HCT116 (cell line): Measurements from ENCODE around the gene AGPAT2. TPM values are rescaled to one million over a fixed set of nuclear protein-coding genes. Genes with fewer than 3 reads are reported as not detected.

Experiments
- ATAC-seq: fragments of 200-7000 bp; cut with Tn5 transposase; 2 replicates; pipeline ENCODE4 v1.9.1; 2020; ENCODE audit warnings: mild to moderate bottlenecking, moderate library complexity
- BruUV-seq: library from RNA; stranded (reverse); fragments of 400-500 nt; replicated peaks from 2 replicates; lab custom pipeline; 2021; lab: Mats Ljungman, UMichigan
- CTCF ChIA-PET: fragments of 300-600 bp; sonication (Branson Sonifier 250); formaldehyde crosslinking; loops from one replicate; lab custom pipeline; 2021; ENCODE audit warnings: antibody characterized with exemption; lab: Charles Lee
- POLR2A ChIA-PET: fragments of 300-600, 350-600 bp; sonication (Branson Sonifier 250); formaldehyde crosslinking; loops from one replicate; lab custom pipeline; 2021; ENCODE audit warnings: antibody characterized with exemption; lab: Charles Lee
- RAD21 ChIA-PET, 2 experiments: fragments of 300-600 bp; sonication (Branson Sonifier 250); formaldehyde crosslinking; loops; one replicate each; lab custom pipeline; 2023; ENCODE audit warnings: low total read pairs in 2 of 2; ENCODE audit not compliant: uncharacterized antibody in 2 of 2, unreplicated experiment in 2 of 2, low non-redundant PET in 1 of 2; lab: Charles Lee
- DNase-seq: peaks from one replicate; pipeline ENCODE4 v3.0.0-alpha.2; 2010; ENCODE audit warnings: low read depth, low spot score
- H2AFZ ChIP-seq: fragments of 200-600 bp; shearing (Covaris generic), sonication (generic); 2 replicates; pipeline ENCODE4 v1.6.1; 2017; ENCODE audit warnings: low read depth, mixed run types, mixed read lengths, antibody characterized with exemption, low read length; ENCODE audit not compliant: poor library complexity, severe bottlenecking
- H3K27ac ChIP-seq: 2 replicates; pipeline ENCODE4 v1.5.1; 2012; ENCODE audit warnings: low read depth, low read length
- H3K27me3 ChIP-seq: fragments of 200-600 bp; sonication (generic); 2 replicates; pipeline ENCODE4 v1.6.1; 2016; ENCODE audit warnings: mixed run types, low read length, mixed read lengths; ENCODE audit not compliant: insufficient read depth
- H3K36me3 ChIP-seq, 2 experiments: fragments of 200-500 bp in 1 of 2; fragments of 200-600 bp in 1 of 2; sonication (Bioruptor generic) in 1 of 2; sonication (generic) in 1 of 2; 2 replicates each; pipeline versions ENCODE4 v1.5.1 to v1.6.1; 2014 to 2016; ENCODE audit warnings: low read length in 2 of 2, inconsistent platforms in 1 of 2, mixed read lengths in 1 of 2, mixed run types in 1 of 2; ENCODE audit not compliant: insufficient read depth in 2 of 2, control insufficient read depth in 1 of 2
- H3K4me1 ChIP-seq, 2 experiments: fragments of 200-600 bp in 1 of 2; sonication (generic) in 1 of 2; 2 replicates each; pipeline versions ENCODE4 v1.5.1 to v1.6.1; 2012 to 2017; ENCODE audit warnings: low read length in 2 of 2, inconsistent platforms in 1 of 2, mild to moderate bottlenecking in 1 of 2, mixed read lengths in 1 of 2, mixed run types in 1 of 2, moderate library complexity in 1 of 2; ENCODE audit not compliant: insufficient read depth in 2 of 2, control insufficient read depth in 1 of 2
- H3K4me2 ChIP-seq: fragments of 200-600 bp; sonication (generic); 2 replicates; pipeline ENCODE4 v1.6.1; 2017; ENCODE audit warnings: mixed run types, low read length, mixed read lengths
- H3K4me3 ChIP-seq, 2 experiments: fragments of 200-600 bp in 1 of 2; sonication (generic) in 1 of 2; replicated peaks in 1 of 2; 2 replicates each; pipeline ENCODE4 v1.5.1; 2011 to 2016; ENCODE audit warnings: low read length in 2 of 2, control low read depth in 1 of 2, low read depth in 1 of 2, mild to moderate bottlenecking in 1 of 2, mixed read lengths in 1 of 2, mixed run types in 1 of 2
- H3K79me2 ChIP-seq: fragments of 200-600 bp; sonication (generic); 2 replicates; pipeline ENCODE4 v1.6.1; 2017; ENCODE audit warnings: mild to moderate bottlenecking, mixed run types, low read length, moderate library complexity, mixed read lengths; ENCODE audit not compliant: insufficient read depth
- H3K9ac ChIP-seq: fragments of 200-600 bp; sonication (generic); 2 replicates; pipeline ENCODE4 v1.6.1; 2016; ENCODE audit warnings: low read length, mixed read lengths
- H3K9me2 ChIP-seq: fragments of 200-600 bp; sonication (generic), shearing (Covaris generic); 2 replicates; pipeline ENCODE4 v1.6.1; 2017; ENCODE audit warnings: mixed run types, mild to moderate bottlenecking, moderate library complexity; ENCODE audit not compliant: insufficient read depth
- H3K9me3 ChIP-seq, 2 experiments: fragments of 200-500 bp in 1 of 2; fragments of 200-600 bp in 1 of 2; sonication (Bioruptor generic) in 1 of 2; sonication (generic) in 1 of 2; 2 replicates each; pipeline ENCODE4 v1.6.1; 2014 to 2017; ENCODE audit warnings: low read length in 2 of 2, mixed read lengths in 2 of 2, inconsistent platforms in 1 of 2, low read depth in 1 of 2, mild to moderate bottlenecking in 1 of 2, mixed run types in 1 of 2, moderate library complexity in 1 of 2; ENCODE audit not compliant: control insufficient read depth in 1 of 2, insufficient read depth in 1 of 2
- H4K20me1 ChIP-seq: fragments of 200-600 bp; sonication (generic), shearing (Covaris generic); 2 replicates; pipeline ENCODE4 v1.6.1; 2017; ENCODE audit warnings: mixed run types, mild to moderate bottlenecking, moderate library complexity; ENCODE audit not compliant: insufficient read depth
- CBX3 ChIP-seq: IDR thresholded peaks from 2 replicates; pipeline ENCODE4 v1.6.1; 2012; ENCODE audit warnings: low read depth
- CEBPB ChIP-seq: IDR thresholded peaks from 2 replicates; pipeline ENCODE4 v1.6.1; 2012; ENCODE audit warnings: low read depth
- EZH2phosphoT487 ChIP-seq: fragments of 200-600 bp; IDR thresholded peaks from 2 replicates; pipeline ENCODE4 v1.6.1; 2018; ENCODE audit warnings: antibody characterized with exemption, borderline replicate concordance
- POLR2AphosphoS5 ChIP-seq: IDR thresholded peaks from 2 replicates; pipeline ENCODE4 v1.6.1; 2011; ENCODE audit warnings: mild to moderate bottlenecking, low read depth, low read length, moderate library complexity
- RAD21 ChIP-seq: IDR thresholded peaks from 2 replicates; pipeline ENCODE4 v1.6.1; 2012; ENCODE audit warnings: low read depth, mild to moderate bottlenecking
- SIN3A ChIP-seq: IDR thresholded peaks from 2 replicates; pipeline ENCODE4 v1.6.1; 2012; ENCODE audit warnings: low read depth
- SRF ChIP-seq: IDR thresholded peaks from 2 replicates; pipeline ENCODE4 v1.6.1; 2012; ENCODE audit warnings: low read depth
- TCF7L2 ChIP-seq: IDR thresholded peaks from 2 replicates; pipeline ENCODE4 v1.7.0; 2011; ENCODE audit warnings: borderline replicate concordance, inconsistent platforms; ENCODE audit not compliant: insufficient read depth, insufficient read length; ENCODE audit errors: extremely low read depth
- ZFX ChIP-seq: fragments of 450-650 bp; IDR thresholded peaks from 2 replicates; pipeline ENCODE4 v1.6.1; 2017
- intact Hi-C: fragments of 100-400 bp; cut with micrococcal nuclease; formaldehyde crosslinking; loops from 2 replicates; pipeline ENCODE4 v1.10.0; 2022
- total RNA-seq: library from RNA; stranded (reverse); gene quantifications from one replicate; pipeline ENCODE4 v1.2.1, GENCODE V29; 2021; ENCODE audit not compliant: unreplicated experiment
- TF ChIP-seq, protein P1 (sequence below): IDR thresholded peaks from 2 replicates; pipeline ENCODE4 v1.6.1; 2012
- TF ChIP-seq, protein P2 (sequence below), 3 experiments: fragments of 200-600 bp in 1 of 3; sonication (generic) in 1 of 3; IDR thresholded peaks in 2 of 3; conservative IDR thresholded peaks in 1 of 3; 2 replicates each; pipeline ENCODE4 v1.5.1; 2012 to 2017; ENCODE audit warnings: low read depth in 2 of 3, low read length in 2 of 3, antibody characterized with exemption in 1 of 3, borderline replicate concordance in 1 of 3, control low read depth in 1 of 3, mild to moderate bottlenecking in 1 of 3, mixed read lengths in 1 of 3, mixed run types in 1 of 3, moderate library complexity in 1 of 3; ENCODE audit not compliant: insufficient read depth in 1 of 3

AGPAT2 gene
- total RNA-seq, 1 experiment from 2014 or later, result 86.0 TPM

DNA sequence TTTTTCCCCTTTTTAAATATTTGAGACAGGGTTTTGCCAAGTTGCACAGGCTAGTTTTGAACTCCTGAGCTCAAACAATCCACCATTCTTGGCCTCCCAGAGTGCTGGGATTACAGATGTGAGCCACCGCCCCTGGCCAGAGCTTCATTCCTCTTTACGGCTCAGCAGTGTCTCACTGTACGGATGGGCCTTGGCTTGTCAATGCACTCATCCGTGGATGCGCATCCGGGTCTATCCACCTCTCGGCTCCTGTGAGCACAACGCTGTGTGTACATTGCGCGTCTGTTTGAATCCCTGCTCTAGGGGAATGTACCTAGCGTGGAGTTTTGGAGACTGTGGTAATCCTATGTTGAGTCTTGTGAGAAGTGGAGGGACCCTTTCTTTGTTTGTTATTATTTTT is 35.4 kb downstream of the AGPAT2 start:
- DNase-seq, result no peak
- no TSS peak for BruUV-seq
- Histone ChIP-seq H3K9me2 (no peaks in the 10 kb centered on the region), H3K27ac (no peak overlapping the region), H3K27me3 (no peaks in the 10 kb centered on the region), H3K4me2 (no peak overlapping the region), H3K79me2 (no peaks in the 10 kb centered on the region), H2AFZ (no peak overlapping the region), H3K4me1 (no peaks in the 10 kb centered on the region), H3K9me3 (no peaks in the 10 kb centered on the region), H3K4me3 (no peak overlapping the region)
- ChIA-PET RAD21 (interaction anchor here in 1 of 2 experiments (1.2 kb wide), 1 partner anchor 42 kb away, joined by 3 read pairs; no protein-coding TSS in a partner anchor), POLR2A (no interaction called here)
- ATAC-seq, result no peak
- TF ChIP-seq RAD21 (no peak), SRF (no peak), POLR2AphosphoS5 (no peak)
- TF ChIP-seq, all 23 proteins: peak for 0
- Histone ChIP-seq H3K9ac (no peak overlapping the region), H4K20me1 (no peaks in the 10 kb centered on the region), H3K36me3 (no peaks in the 10 kb centered on the region)
- intact Hi-C loops, result no loop called here
- CTCF ChIA-PET, result no interaction called here

DNA sequence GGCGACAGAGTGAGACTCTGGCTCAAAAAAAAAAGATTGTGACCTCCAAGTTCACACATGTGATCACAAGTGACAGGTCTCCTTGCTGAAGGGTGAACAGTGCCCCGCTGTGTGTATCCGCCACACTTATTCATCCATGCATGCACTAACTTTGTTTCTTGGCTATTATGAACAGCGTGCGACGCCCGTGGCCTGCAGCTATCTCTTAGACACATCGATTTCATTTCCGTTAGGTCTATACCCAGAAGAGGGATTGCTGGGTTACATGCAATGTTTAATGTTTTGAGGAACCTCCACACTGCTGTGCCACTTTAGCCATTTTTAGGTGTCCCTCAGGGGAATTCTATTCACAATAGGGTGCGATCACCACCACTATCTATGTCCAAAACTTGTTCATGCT is 36.6 kb downstream of the AGPAT2 start:
- POLR2A ChIA-PET, result no interaction called here
- no peak for TF ChIP-seq RAD21
- TF ChIP-seq, protein P1, sequence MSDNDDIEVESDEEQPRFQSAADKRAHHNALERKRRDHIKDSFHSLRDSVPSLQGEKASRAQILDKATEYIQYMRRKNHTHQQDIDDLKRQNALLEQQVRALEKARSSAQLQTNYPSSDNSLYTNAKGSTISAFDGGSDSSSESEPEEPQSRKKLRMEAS, result no peak
- no peak for TF ChIP-seq POLR2AphosphoS5
- TF ChIP-seq ZFX, result no peak
- TF ChIP-seq SIN3A, result no peak
- TF ChIP-seq, protein P2, sequence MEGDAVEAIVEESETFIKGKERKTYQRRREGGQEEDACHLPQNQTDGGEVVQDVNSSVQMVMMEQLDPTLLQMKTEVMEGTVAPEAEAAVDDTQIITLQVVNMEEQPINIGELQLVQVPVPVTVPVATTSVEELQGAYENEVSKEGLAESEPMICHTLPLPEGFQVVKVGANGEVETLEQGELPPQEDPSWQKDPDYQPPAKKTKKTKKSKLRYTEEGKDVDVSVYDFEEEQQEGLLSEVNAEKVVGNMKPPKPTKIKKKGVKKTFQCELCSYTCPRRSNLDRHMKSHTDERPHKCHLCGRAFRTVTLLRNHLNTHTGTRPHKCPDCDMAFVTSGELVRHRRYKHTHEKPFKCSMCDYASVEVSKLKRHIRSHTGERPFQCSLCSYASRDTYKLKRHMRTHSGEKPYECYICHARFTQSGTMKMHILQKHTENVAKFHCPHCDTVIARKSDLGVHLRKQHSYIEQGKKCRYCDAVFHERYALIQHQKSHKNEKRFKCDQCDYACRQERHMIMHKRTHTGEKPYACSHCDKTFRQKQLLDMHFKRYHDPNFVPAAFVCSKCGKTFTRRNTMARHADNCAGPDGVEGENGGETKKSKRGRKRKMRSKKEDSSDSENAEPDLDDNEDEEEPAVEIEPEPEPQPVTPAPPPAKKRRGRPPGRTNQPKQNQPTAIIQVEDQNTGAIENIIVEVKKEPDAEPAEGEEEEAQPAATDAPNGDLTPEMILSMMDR (IDR thresholded peaks at IDR 0.05 in 2 of 3, conservative IDR thresholded peaks at IDR 0.05 in 1 of 3; ENCODE audit: borderline replicate concordance in 1 of 3, insufficient read depth in 1 of 3, low read depth in 2 of 3, low read length in 2 of 3), result no peak
- no peak for TF ChIP-seq SRF
- no peak for TF ChIP-seq TCF7L2
- TF ChIP-seq EZH2phosphoT487, result no peak
- TF ChIP-seq CBX3, result no peak
- TF ChIP-seq CEBPB, result no peak
- H3K79me2 ChIP-seq, result no peaks in the 10 kb centered on the region
- no peaks in the 10 kb centered on the region for H3K9me2 ChIP-seq
- H3K4me2 ChIP-seq, result no peak overlapping the region
- no peaks in the 10 kb centered on the region for H3K36me3 ChIP-seq
- H3K9me3 ChIP-seq, result no peaks in the 10 kb centered on the region
- H3K4me1 ChIP-seq, result no peaks in the 10 kb centered on the region
- H3K4me3 ChIP-seq, result no peak overlapping the region
- H2AFZ ChIP-seq, result no peak overlapping the region
- H3K9ac ChIP-seq, result no peak overlapping the region
- H3K27ac ChIP-seq, result no peak overlapping the region
- RAD21 ChIA-PET, result no interaction called here
- H3K27me3 ChIP-seq, result no peaks in the 10 kb centered on the region
- CTCF ChIA-PET, result no interaction called here
- DNase-seq, result no peak
- intact Hi-C loops, result no loop called here
- no peak for ATAC-seq
- no TSS peak for BruUV-seq
- no peaks in the 10 kb centered on the region for H4K20me1 ChIP-seq
